ENCODE data around the gene PANK2. TPM values are rescaled to one million over a fixed set of nuclear protein-coding genes. Genes with fewer than 3 reads are reported as not detected.
A peak's percentile ranks its signal among the peaks of the same experiment; 100 is the strongest.

Gene PANK2
- total RNA-seq, 1 experiment from 2014 or later, result 50.8 TPM

DNA sequence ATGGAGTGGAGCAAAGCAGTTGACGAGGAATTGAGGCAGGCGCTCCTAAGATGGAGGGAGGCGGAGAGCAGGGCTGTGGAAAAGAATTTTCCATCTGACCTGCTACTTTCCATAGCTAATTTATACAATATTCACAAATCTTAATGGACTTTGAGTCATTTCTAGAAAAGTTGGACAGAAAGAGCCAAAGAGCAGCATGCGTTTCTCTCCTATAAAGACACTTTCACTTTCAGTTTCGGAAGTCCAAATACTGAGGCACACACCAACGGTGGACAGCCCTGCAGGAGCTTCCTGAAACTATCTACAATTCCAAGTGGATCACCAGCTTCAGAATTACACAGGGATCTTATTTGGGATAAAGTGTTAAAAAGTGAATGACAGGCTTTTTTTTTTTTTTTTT, 43.5 kb downstream of the PANK2 start:
- POLR2A ChIA-PET (ENCODE audit: unreplicated experiment), result no interaction called here
- peak; percentile 23 for ATAC-seq

DNA sequence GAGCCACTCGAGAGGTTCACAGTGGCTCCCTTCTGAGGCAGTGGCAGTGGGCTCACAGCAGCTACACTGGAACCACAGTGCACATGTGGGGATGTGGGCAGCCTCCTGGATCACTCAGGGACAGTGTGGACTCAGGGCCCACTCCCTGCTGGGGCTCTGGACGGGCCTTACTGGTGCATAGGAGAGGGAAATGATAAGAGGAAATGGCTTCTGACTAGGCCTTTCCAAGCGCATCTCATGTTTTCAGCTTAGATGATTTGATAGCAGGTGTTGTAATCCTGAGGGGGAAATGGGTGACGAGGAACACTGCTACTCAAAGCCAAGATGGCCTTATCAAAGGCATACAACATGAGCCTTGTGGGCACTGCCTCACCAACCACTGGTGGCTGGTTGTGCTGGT, 44.0 kb downstream of the PANK2 start:
- intact Hi-C loops (cut with micrococcal nuclease), result no loop called here
- DNase-seq, result no peak

More for the DNA sequence above, 43.5 kb downstream of the PANK2 start:
- CTCF ChIA-PET, result interaction anchor here (0.7 kb wide), 1 partner anchor 157 kb away, joined by 14 read pairs; no protein-coding TSS in a partner anchor
- BruUV-seq (replicated peaks), result no TSS peak
- intact Hi-C loops (cut with micrococcal nuclease), result no loop called here
- Histone ChIP-seq H3K27me3 (ENCODE audit: low read length) (no peaks in the 10 kb centered on the region), H3K9ac (ENCODE audit: low read length) (no peak overlapping the region), H3K4me2 (ENCODE audit: low read length) (peak overlapping the region; percentile 70), H4K20me1 (ENCODE audit: low read length) (no peaks in the 10 kb centered on the region), H3F3A (ENCODE audit: low read length, unreplicated experiment) (no peaks in the 10 kb centered on the region), H3K36me3 (ENCODE audit: low read depth, low read length) (0 out of 2 replicates have a peak, but pooled peaks cover 3% of the 10 kb centered on the region), H3K9me2 (replicated peaks; ENCODE audit: low read length) (no peaks in the 10 kb centered on the region), H3K4me3 (ENCODE audit: low read length) (peak overlapping the region; percentile 45; the same call in 1 of the 2 replicates), H2AFZ (ENCODE audit: low read length) (peak overlapping the region; percentile 43), H3K4me1 (ENCODE audit: insufficient read depth, low read length) (peaks cover 8% of the 10 kb centered on the region; the same call in 1 of the 2 replicates), H3K27ac (ENCODE audit: low read length) (no peak overlapping the region), H3K9me3 (ENCODE audit: low read length) (no peaks in the 10 kb centered on the region), H3K79me2 (ENCODE audit: low read length) (no peaks in the 10 kb centered on the region)
- no peak for DNase-seq
- TF ChIP-seq EZH2phosphoT487 (IDR thresholded peaks at IDR 0.05; ENCODE audit: borderline replicate concordance, low read length) (no peak), EZH2 (IDR thresholded peaks at IDR 0.05; ENCODE audit: low read length, unreplicated experiment) (no peak)
- TF ChIP-seq, protein P1, sequence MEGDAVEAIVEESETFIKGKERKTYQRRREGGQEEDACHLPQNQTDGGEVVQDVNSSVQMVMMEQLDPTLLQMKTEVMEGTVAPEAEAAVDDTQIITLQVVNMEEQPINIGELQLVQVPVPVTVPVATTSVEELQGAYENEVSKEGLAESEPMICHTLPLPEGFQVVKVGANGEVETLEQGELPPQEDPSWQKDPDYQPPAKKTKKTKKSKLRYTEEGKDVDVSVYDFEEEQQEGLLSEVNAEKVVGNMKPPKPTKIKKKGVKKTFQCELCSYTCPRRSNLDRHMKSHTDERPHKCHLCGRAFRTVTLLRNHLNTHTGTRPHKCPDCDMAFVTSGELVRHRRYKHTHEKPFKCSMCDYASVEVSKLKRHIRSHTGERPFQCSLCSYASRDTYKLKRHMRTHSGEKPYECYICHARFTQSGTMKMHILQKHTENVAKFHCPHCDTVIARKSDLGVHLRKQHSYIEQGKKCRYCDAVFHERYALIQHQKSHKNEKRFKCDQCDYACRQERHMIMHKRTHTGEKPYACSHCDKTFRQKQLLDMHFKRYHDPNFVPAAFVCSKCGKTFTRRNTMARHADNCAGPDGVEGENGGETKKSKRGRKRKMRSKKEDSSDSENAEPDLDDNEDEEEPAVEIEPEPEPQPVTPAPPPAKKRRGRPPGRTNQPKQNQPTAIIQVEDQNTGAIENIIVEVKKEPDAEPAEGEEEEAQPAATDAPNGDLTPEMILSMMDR (conservative IDR thresholded peaks at IDR 0.05; ENCODE audit: low read depth, low read length), result no peak

DNA sequence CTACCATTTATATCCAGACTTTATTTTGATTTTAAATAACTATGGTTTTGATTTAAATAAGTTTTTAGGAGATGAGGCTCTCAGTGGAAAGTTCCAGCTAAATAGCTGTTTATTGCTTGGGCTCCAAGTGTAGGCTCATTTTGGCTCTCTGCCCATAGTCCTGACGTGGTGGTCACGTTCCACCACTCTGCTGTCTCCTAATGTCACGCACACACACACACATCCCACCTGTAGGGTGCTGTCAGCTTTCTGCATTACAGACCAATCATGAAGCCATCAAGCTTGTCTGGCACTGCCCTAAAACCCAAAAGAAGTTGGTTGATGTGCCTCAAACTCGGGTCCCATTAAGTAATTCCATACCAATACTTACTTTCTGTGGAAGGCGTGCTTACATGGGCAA, 45.4 kb downstream of the PANK2 start:
- TF ChIP-seq, protein P1 (conservative IDR thresholded peaks at IDR 0.05; ENCODE audit: low read depth, low read length), result no peak
- TF ChIP-seq EZH2phosphoT487 (IDR thresholded peaks at IDR 0.05; ENCODE audit: borderline replicate concordance, low read length) (no peak), EZH2 (IDR thresholded peaks at IDR 0.05; ENCODE audit: low read length, unreplicated experiment) (no peak)

More for the DNA sequence above, 44.0 kb downstream of the PANK2 start:
- no peaks in the 10 kb centered on the region for H3K9me2 ChIP-seq (replicated peaks; ENCODE audit: low read length)
- H3K4me3 ChIP-seq (ENCODE audit: low read length), result no peak overlapping the region
- CTCF ChIA-PET, result no interaction called here
- H3K27me3 ChIP-seq (ENCODE audit: low read length), result no peaks in the 10 kb centered on the region
- H3K4me1 ChIP-seq (ENCODE audit: insufficient read depth, low read length), result peaks cover 8% of the 10 kb centered on the region; the same call in 1 of the 2 replicates
- H2AFZ ChIP-seq (ENCODE audit: low read length), result peak overlapping the region; percentile 43
- BruUV-seq (replicated peaks), result no TSS peak
- H3K36me3 ChIP-seq (ENCODE audit: low read depth, low read length), result 0 out of 2 replicates have a peak, but pooled peaks cover 3% of the 10 kb centered on the region
- H3K9me3 ChIP-seq (ENCODE audit: low read length), result no peaks in the 10 kb centered on the region
- POLR2A ChIA-PET (ENCODE audit: unreplicated experiment), result no interaction called here
- H3K79me2 ChIP-seq (ENCODE audit: low read length), result no peaks in the 10 kb centered on the region
- TF ChIP-seq EZH2phosphoT487 (IDR thresholded peaks at IDR 0.05; ENCODE audit: borderline replicate concordance, low read length) (no peak), EZH2 (IDR thresholded peaks at IDR 0.05; ENCODE audit: low read length, unreplicated experiment) (no peak)
- TF ChIP-seq, protein P1 (conservative IDR thresholded peaks at IDR 0.05; ENCODE audit: low read depth, low read length), result no peak
- H3K27ac ChIP-seq (ENCODE audit: low read length), result no peak overlapping the region
- no peaks in the 10 kb centered on the region for H3F3A ChIP-seq (ENCODE audit: low read length, unreplicated experiment)
- peak overlapping the region; percentile 70 for H3K4me2 ChIP-seq (ENCODE audit: low read length)
- no peaks in the 10 kb centered on the region for H4K20me1 ChIP-seq (ENCODE audit: low read length)
- H3K9ac ChIP-seq (ENCODE audit: low read length), result no peak overlapping the region
- peak; percentile 8; the same call in 1 of the 2 replicates for ATAC-seq

More for the DNA sequence above, 45.4 kb downstream of the PANK2 start:
- CTCF ChIA-PET, result no interaction called here
- Histone ChIP-seq H3K4me1 (ENCODE audit: insufficient read depth, low read length) (peaks cover 8% of the 10 kb centered on the region; the same call in 1 of the 2 replicates), H3K4me3 (ENCODE audit: low read length) (no peak overlapping the region), H3F3A (ENCODE audit: low read length, unreplicated experiment) (no peaks in the 10 kb centered on the region), H3K9me2 (replicated peaks; ENCODE audit: low read length) (no peaks in the 10 kb centered on the region), H3K9me3 (ENCODE audit: low read length) (no peaks in the 10 kb centered on the region), H3K79me2 (ENCODE audit: low read length) (no peaks in the 10 kb centered on the region), H3K36me3 (ENCODE audit: low read depth, low read length) (peaks cover 6% of the 10 kb centered on the region; the same call in 1 of the 2 replicates), H3K27me3 (ENCODE audit: low read length) (no peaks in the 10 kb centered on the region), H2AFZ (ENCODE audit: low read length) (no peak overlapping the region), H3K4me2 (ENCODE audit: low read length) (no peak overlapping the region), H3K9ac (ENCODE audit: low read length) (no peak overlapping the region), H3K27ac (ENCODE audit: low read length) (no peak overlapping the region), H4K20me1 (ENCODE audit: low read length) (no peaks in the 10 kb centered on the region)
- POLR2A ChIA-PET (ENCODE audit: unreplicated experiment), result no interaction called here
- ATAC-seq (no peak), DNase-seq (no peak)
- no TSS peak for BruUV-seq (replicated peaks)
- intact Hi-C loops (cut with micrococcal nuclease), result no loop called here

Data from PC-3 (cell line).